GM18511 (cell line): Measurements from ENCODE around the gene GIMAP2.

Experiments used
- ATAC-seq: cut with Tn5 transposase; IDR thresholded peaks from one replicate; pipeline ENCODE4 v1.9.1; 2021; ENCODE audit warnings: mild to moderate bottlenecking, moderate library complexity; ENCODE audit not compliant: unreplicated experiment

Gene GIMAP2

GRCh38 chr7:150732786-150733481 is 47.4 kb downstream of the GIMAP2 start:
- ATAC-seq, result no peak

GRCh38 chr7:150733482-150734095 is 48.1 kb downstream of the GIMAP2 start:
- no peak for ATAC-seq

- ATAC-seq, result no peak
Measured at GRCh38 chr7:150734254-150734653, 48.7 kb downstream of the GIMAP2 start.

- no peak for ATAC-seq
Measured at GRCh38 chr7:150735596-150736358, 50.3 kb downstream of the GIMAP2 start.

- ATAC-seq, result peak; percentile 22
Measured at GRCh38 chr7:150736864-150737263, 51.4 kb downstream of the GIMAP2 start.

- peak; percentile 74 for ATAC-seq
Measured at GRCh38 chr7:150737265-150738055, 52.0 kb downstream of the GIMAP2 start, which contains the start of gene GIMAP5. GIMAP5 (plus strand) TSS chr7:150737418; CDS start chr7:150740885, 3,467 bp downstream.

GRCh38 chr7:150738092-150738491 is 52.6 kb downstream of the GIMAP2 start:
- ATAC-seq, result no peak

GRCh38 chr7:150738591-150739001 is 53.1 kb downstream of the GIMAP2 start:
- no peak for ATAC-seq

GRCh38 chr7:150739033-150739432 is 53.5 kb downstream of the GIMAP2 start:
- ATAC-seq, result no peak

GRCh38 chr7:150740053-150740452 is 54.5 kb downstream of the GIMAP2 start:
- no peak for ATAC-seq

- ATAC-seq, result no peak
Measured at GRCh38 chr7:150742286-150742968, 56.9 kb downstream of the GIMAP2 start.
